GM23338 (cell line): ENCODE data around the gene PSPN. TPM values are rescaled to one million over a fixed set of nuclear protein-coding genes. Genes with fewer than 3 reads are reported as not detected.
A peak's percentile ranks its signal among the peaks of the same experiment; 100 is the strongest.

Source experiments
- ATAC-seq: fragments of 200-7000 bp; cut with Tn5 transposase; 3 replicates; pipeline ENCODE4 v1.9.1; 2020
- DNase-seq: peaks from one replicate; pipeline ENCODE4 v3.0.0-alpha.2; 2015; ENCODE audit warnings: low spot score
- H2AFZ ChIP-seq: fragments of 200-600 bp; sonication (generic); 2 replicates; pipeline ENCODE4 v1.8.0; 2016; ENCODE audit warnings: antibody characterized with exemption, mild to moderate bottlenecking, moderate library complexity
- H3F3A ChIP-seq: fragments of 200-600 bp; sonication (generic); replicated peaks from 2 replicates; pipeline ENCODE4 v1.8.0; 2017; ENCODE audit warnings: antibody characterized with exemption, mixed run types, low read depth
- H3K27ac ChIP-seq: fragments of 200-600 bp; sonication (generic); 2 replicates; pipeline ENCODE4 v1.6.1; 2016; ENCODE audit warnings: low read depth
- H3K27me3 ChIP-seq: fragments of 200-600 bp; sonication (generic); 2 replicates; pipeline ENCODE4 v1.8.0; 2016; ENCODE audit warnings: mild to moderate bottlenecking, mixed run types, moderate library complexity; ENCODE audit not compliant: insufficient read depth
- H3K36me3 ChIP-seq: fragments of 200-600 bp; sonication (generic); 2 replicates; pipeline ENCODE4 v1.8.0; 2016; ENCODE audit warnings: mild to moderate bottlenecking; ENCODE audit not compliant: insufficient read depth
- H3K4me1 ChIP-seq: fragments of 200-600 bp; sonication (generic); 2 replicates; pipeline ENCODE4 v1.8.0; 2016; ENCODE audit warnings: mild to moderate bottlenecking, moderate library complexity; ENCODE audit not compliant: insufficient read depth
- H3K4me2 ChIP-seq: fragments of 200-600 bp; sonication (generic); 2 replicates; pipeline ENCODE4 v1.7.1; 2017; ENCODE audit warnings: mixed run types
- H3K4me3 ChIP-seq: fragments of 200-600 bp; sonication (generic); 2 replicates; pipeline ENCODE4 v1.6.1; 2016; ENCODE audit warnings: mixed run types
- H3K79me2 ChIP-seq: fragments of 200-600 bp; sonication (generic); replicated peaks from 2 replicates; pipeline ENCODE4 v1.8.0; 2017; ENCODE audit warnings: mild to moderate bottlenecking; ENCODE audit not compliant: insufficient read depth
- H3K9me2 ChIP-seq: fragments of 200-600 bp; sonication (generic); 2 replicates; pipeline ENCODE4 v1.8.0; 2017; ENCODE audit not compliant: insufficient read depth
- H4K20me1 ChIP-seq: fragments of 200-600 bp; sonication (generic); replicated peaks from 2 replicates; pipeline ENCODE4 v1.8.0; 2017; ENCODE audit warnings: mild to moderate bottlenecking; ENCODE audit not compliant: insufficient read depth
- H3K27ac Mint-ChIP-seq: 2 replicates; pipeline ENCODE4 v1.8.0; 2020; ENCODE audit warnings: inconsistent platforms, mild to moderate bottlenecking, moderate library complexity, mixed read lengths
- H3K27me3 Mint-ChIP-seq: 3 replicates; pipeline ENCODE4 v1.8.0; 2022; ENCODE audit warnings: low read depth, mild to moderate bottlenecking, moderate library complexity, mixed read lengths, inconsistent platforms; ENCODE audit not compliant: insufficient read depth, poor library complexity
- H3K36me3 Mint-ChIP-seq: 3 replicates; pipeline ENCODE4 v1.8.0; 2021; ENCODE audit warnings: low read depth, mild to moderate bottlenecking, inconsistent platforms, moderate library complexity, mixed read lengths
- H3K4me1 Mint-ChIP-seq: 3 replicates; pipeline ENCODE4 v1.8.0; 2020; ENCODE audit warnings: mild to moderate bottlenecking, inconsistent platforms, mixed read lengths
- H3K4me3 Mint-ChIP-seq: 3 replicates; pipeline ENCODE4 v1.8.0; 2021; ENCODE audit warnings: moderate library complexity, mild to moderate bottlenecking, inconsistent platforms, mixed read lengths
- H3K9me3 Mint-ChIP-seq: 3 replicates; pipeline ENCODE4 v1.8.0; 2020; ENCODE audit warnings: moderate library complexity, mild to moderate bottlenecking, inconsistent platforms, mixed read lengths
- CREB1 ChIP-seq: fragments of 250-450 bp; sonication (Bioruptor Pico); IDR thresholded peaks from 2 replicates; pipeline ENCODE4 v1.5.0; 2020; ENCODE audit warnings: low read depth, mild to moderate bottlenecking, moderate library complexity
- CTCF ChIP-seq, 2 experiments: fragments of 200-600 bp in 1 of 2; sonication (generic) in 1 of 2; conservative IDR thresholded peaks; 2 replicates each; pipeline versions ENCODE4 v1.5.1 to v1.6.1; 2016 to 2017; ENCODE audit warnings: antibody characterized with exemption in 2 of 2, low read depth in 2 of 2, mild to moderate bottlenecking in 2 of 2, moderate library complexity in 1 of 2
- ETS1 ChIP-seq: IDR thresholded peaks from 2 replicates; pipeline ENCODE4 v1.6.1; 2016; ENCODE audit warnings: antibody characterized with exemption
- EZH2 ChIP-seq: fragments of 200-600 bp; sonication (generic); IDR thresholded peaks from one replicate; pipeline ENCODE4 v1.8.0; 2017; ENCODE audit warnings: antibody characterized with exemption, mild to moderate bottlenecking, low read depth; ENCODE audit not compliant: unreplicated experiment
- EZH2phosphoT487 ChIP-seq: fragments of 200-600 bp; sonication (generic); IDR thresholded peaks from one replicate; pipeline ENCODE4 v1.8.1; 2018; ENCODE audit warnings: antibody characterized with exemption; ENCODE audit not compliant: unreplicated experiment
- JUNB ChIP-seq: IDR thresholded peaks from one replicate; pipeline ENCODE4 v1.6.1; 2016; ENCODE audit warnings: antibody characterized with exemption; ENCODE audit not compliant: unreplicated experiment
- NANOG ChIP-seq: IDR thresholded peaks from 2 replicates; pipeline ENCODE4 v1.6.1; 2016; ENCODE audit warnings: antibody characterized with exemption, borderline replicate concordance
- POLR2AphosphoS5 ChIP-seq: IDR thresholded peaks from 2 replicates; pipeline ENCODE4 v1.6.1; 2016; ENCODE audit warnings: antibody characterized with exemption, low read depth
- STAT1 ChIP-seq: IDR thresholded peaks from one replicate; pipeline ENCODE4 v1.6.1; 2016; ENCODE audit warnings: antibody characterized with exemption; ENCODE audit not compliant: unreplicated experiment
- ZNF114 ChIP-seq: fragments of 250-450 bp; sonication (Bioruptor Pico); IDR thresholded peaks from 2 replicates; pipeline ENCODE4 v1.5.0; 2020; ENCODE audit warnings: mild to moderate bottlenecking, moderate library complexity
- ZNF462 ChIP-seq: fragments of 250-450 bp; sonication (Bioruptor Pico); IDR thresholded peaks from 2 replicates; pipeline ENCODE4 v1.5.0; 2020; ENCODE audit warnings: mild to moderate bottlenecking, moderate library complexity
- polyA plus RNA-seq: library from polyadenylated mRNA; unstranded; fragments of >200 nt; fragmentation: Nextera tagmentation; extraction: Ambion mirVana; gene quantifications from 2 replicates; pipeline ENCODE4 v1.2.1, GENCODE V29; 2016
- total RNA-seq: library from RNA; depleted of rRNA; stranded (reverse); fragments of >200 nt; shearing (Covaris generic); gene quantifications from 2 replicates; pipeline ENCODE4 v1.2.3, GENCODE V29; 2014

Gene PSPN
- total and polyA plus RNA-seq, 2 experiments from 2014 or later: 0.82 to 1.2 TPM

- TF ChIP-seq NANOG (no peak), ZNF114 (CRISPR knock-in tag) (no peak), STAT1 (no peak), CREB1 (CRISPR knock-in tag) (no peak), EZH2phosphoT487 (no peak)
Measured at GRCh38 chr19:6364353-6364752, 11.4 kb downstream of the PSPN start (continued).

- H3K4me1 Mint-ChIP-seq: peaks cover 4% of the 10 kb centered on the region; the same call in 1 of the 3 replicates
- H3K79me2 ChIP-seq: peaks cover 8% of the 10 kb centered on the region; the same call in 1 of the 2 replicates
- no peak overlapping the region for H3K27ac ChIP-seq
- peaks cover 30% of the 10 kb centered on the region for H3K36me3 Mint-ChIP-seq
- H3K4me3 ChIP-seq: peak overlapping the region; percentile 79
- no peaks in the 10 kb centered on the region; the same call in 1 of the 2 replicates for H4K20me1 ChIP-seq
- peak overlapping the region; percentile 88 for H3K4me3 Mint-ChIP-seq
- peak overlapping the region; percentile 72; the same call in 1 of the 2 replicates for H2AFZ ChIP-seq
- no peak; the same call in 2 of the 3 replicates for ATAC-seq
- TF ChIP-seq ETS1 (no peak), EZH2phosphoT487 (no peak), POLR2AphosphoS5 (no peak), NANOG (no peak), CREB1 (CRISPR knock-in tag) (no peak), ZNF462 (no peak), STAT1 (no peak), CTCF (conservative IDR thresholded peaks at IDR 0.05; ENCODE audit: low read depth in 2 of 2) (no peak), ZNF114 (CRISPR knock-in tag) (no peak), JUNB (no peak), EZH2 (no peak)
- H3K27ac Mint-ChIP-seq: peak overlapping the region; percentile 52; the same call in 1 of the 2 replicates
- H3K36me3 ChIP-seq: peaks cover 18% of the 10 kb centered on the region
- H3K9me3 Mint-ChIP-seq: peaks cover 4% of the 10 kb centered on the region; the same call in 1 of the 3 replicates
- peaks cover 4% of the 10 kb centered on the region for H3K27me3 Mint-ChIP-seq
- H3K4me2 ChIP-seq: peak overlapping the region; percentile 97
- H3F3A ChIP-seq: no peaks in the 10 kb centered on the region
- no peaks in the 10 kb centered on the region for H3K27me3 ChIP-seq
- no peaks in the 10 kb centered on the region for H3K9me2 ChIP-seq
- no peak for DNase-seq
- H3K4me1 ChIP-seq: no peaks in the 10 kb centered on the region; the same call in 1 of the 2 replicates
Measured at GRCh38 chr19:6362351-6362801, 13.4 kb downstream of the PSPN start.
